Muscle of back (tissue), 11 donors: ENCODE results near the gene ZNF329. TPM values are rescaled to one million over a fixed set of nuclear protein-coding genes. Genes with fewer than 3 reads are reported as not detected.

ENCODE experiments used
- DNase-seq, 3 donors: peaks; one replicate each; pipeline versions ENCODE4 v3.0.0 to v3.0.0-alpha.2; 2013
- polyA plus RNA-seq, 10 donors: library from polyadenylated mRNA; unstranded; fragments of 120-200 nt; gene quantifications; one replicate each; pipeline ENCODE4 v1.2.1, GENCODE V29; 2013; ENCODE audit not compliant: insufficient read length in 10 of 10

ZNF329 gene
- polyA plus RNA-seq, 10 donors: 10.5 to 14.5 (median 11.5) TPM

DNA sequence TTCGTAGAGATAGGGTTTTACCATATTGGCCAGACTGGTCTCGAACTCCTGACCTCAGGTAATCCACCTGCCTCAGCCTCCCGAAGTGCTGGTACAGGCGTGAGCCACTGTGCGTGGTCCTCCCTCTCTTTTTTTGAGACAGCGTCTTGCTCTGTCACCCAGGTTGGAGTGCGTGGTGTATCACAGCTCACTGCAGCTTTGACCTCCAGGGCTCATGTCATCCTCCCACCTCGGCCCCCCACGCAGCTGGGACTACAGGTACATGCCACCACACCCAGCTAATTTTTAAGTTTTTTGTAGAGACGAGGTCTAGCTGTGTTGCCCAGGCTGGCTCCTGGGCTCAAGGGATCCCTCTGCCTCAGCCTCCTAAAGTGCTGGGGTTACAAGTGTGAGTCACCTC lies 70.8 kb downstream of the ZNF329 start:
- no peak for DNase-seq

Other genes starting within 250 kb of the ZNF329 start
- 10 to 100 TPM in 8 of 10 donors, 1 to 10 TPM in 2; 9.2 to 18.8 (median 11.9) TPM for gene ZNF417, start 234.2 kb downstream of the ZNF329 start, polyA plus RNA-seq
- gene ZNF418, start 215.4 kb downstream of the ZNF329 start, polyA plus RNA-seq: 10 to 100 TPM in 5 of 10 donors, 1 to 10 TPM in 5; 6.0 to 19.1 (median 9.6) TPM
- 1 to 10 TPM; 3.8 to 7.0 (median 6.0) TPM for gene ZNF256, start 203.1 kb downstream of the ZNF329 start, polyA plus RNA-seq
- gene C19orf18, start 176.3 kb downstream of the ZNF329 start, polyA plus RNA-seq: 1 to 10 TPM in 5 of 10 donors, under 1 TPM in 5; 0.49 to 3.2 (median 1.0) TPM
- gene ZNF606, start 148.0 kb downstream of the ZNF329 start, polyA plus RNA-seq: 10 to 100 TPM in 8 of 10 donors, 1 to 10 TPM in 2; 9.1 to 14.2 (median 11.8) TPM
- gene ZSCAN1, start 116.8 kb downstream of the ZNF329 start, polyA plus RNA-seq: 1 to 10 TPM in 4 of 10 donors, under 1 TPM in 6; 0.48 to 1.5 (median 0.91) TPM
- 10 to 100 TPM in 9 of 10 donors, 1 to 10 TPM in 1; 9.9 to 19.1 (median 13.7) TPM for gene ZNF135, start 91.5 kb downstream of the ZNF329 start, polyA plus RNA-seq
- 10 to 100 TPM; 50.1 to 66.8 (median 56.6) TPM for gene ZSCAN18, start 52.6 kb downstream of the ZNF329 start, polyA plus RNA-seq
- 10 to 100 TPM in 3 of 10 donors, 1 to 10 TPM in 7; 7.5 to 11.7 (median 9.7) TPM for gene ZNF274, start 32.3 kb upstream of the ZNF329 start, polyA plus RNA-seq
- 10 to 100 TPM; 11.1 to 20.5 (median 16.9) TPM for gene ZNF544, start 78.1 kb upstream of the ZNF329 start, polyA plus RNA-seq
- 1 to 10 TPM; 4.0 to 6.7 (median 5.3) TPM for gene ZNF8, start 128.2 kb upstream of the ZNF329 start, polyA plus RNA-seq
- gene ERVK3-1, start 154.6 kb upstream of the ZNF329 start, polyA plus RNA-seq: 10 to 100 TPM; 23.7 to 34.9 (median 30.5) TPM
- 1 to 10 TPM; 2.7 to 3.4 (median 2.9) TPM for gene ZSCAN22, start 176.2 kb upstream of the ZNF329 start, polyA plus RNA-seq
- gene A1BG, start 202.7 kb upstream of the ZNF329 start, polyA plus RNA-seq: 1 to 10 TPM; 1.1 to 7.3 (median 3.2) TPM
- gene ZNF497, start 212.0 kb upstream of the ZNF329 start, polyA plus RNA-seq: 1 to 10 TPM; 1.8 to 3.5 (median 2.1) TPM
- 1 to 10 TPM in 7 of 10 donors, under 1 TPM in 3; 0.36 to 2.7 (median 1.3) TPM for gene ZNF837, start 230.2 kb upstream of the ZNF329 start, polyA plus RNA-seq
- 1,000 to 10,000 TPM; 1,378 to 1,791 (median 1,640) TPM for gene RPS5, start 236.5 kb upstream of the ZNF329 start, polyA plus RNA-seq
- gene RNF225, start 244.9 kb upstream of the ZNF329 start, polyA plus RNA-seq: under 1 TPM in 1 of 10 donors, not detected in 9; 0.17 TPM